Hepatocyte (in vitro differentiated cells): Measurements from ENCODE around the gene CCDC183. TPM values are rescaled to one million over a fixed set of nuclear protein-coding genes. Genes with fewer than 3 reads are reported as not detected.
"Not testable (repeated sequence)": the region's sequence is repeated elsewhere in the genome, so short reads cannot be mapped to it uniquely, and the experiment has no call there.

Source experiments
- DNase-seq: peaks from one replicate; pipeline ENCODE4 v3.0.0-alpha.2; 2016; ENCODE audit warnings: low spot score
- H2AFZ ChIP-seq: fragments of 200-600 bp; sonication (generic); 2 replicates; pipeline ENCODE4 v1.6.0; 2016; ENCODE audit warnings: antibody characterized with exemption, mild to moderate bottlenecking
- H3K27ac ChIP-seq: fragments of 200-600 bp; sonication (generic); 2 replicates; pipeline ENCODE4 v1.5.1; 2016; ENCODE audit warnings: mild to moderate bottlenecking
- H3K27me3 ChIP-seq: fragments of 200-600 bp; sonication (generic); 2 replicates; pipeline ENCODE4 v1.6.1; 2016
- H3K36me3 ChIP-seq: fragments of 200-600 bp; sonication (generic); replicated peaks from 2 replicates; pipeline ENCODE4 v1.5.1; 2016; ENCODE audit warnings: low read depth; ENCODE audit not compliant: insufficient read depth
- H3K4me1 ChIP-seq: fragments of 200-600 bp; sonication (generic); 2 replicates; pipeline ENCODE4 v1.5.1; 2016; ENCODE audit warnings: mild to moderate bottlenecking, moderate library complexity; ENCODE audit not compliant: insufficient read depth
- H3K4me2 ChIP-seq: fragments of 200-600 bp; sonication (generic); 2 replicates; pipeline ENCODE4 v1.6.0; 2016
- H3K4me3 ChIP-seq: fragments of 200-600 bp; sonication (generic); 2 replicates; pipeline ENCODE4 v1.5.1; 2016; ENCODE audit warnings: mild to moderate bottlenecking
- H3K79me2 ChIP-seq: fragments of 200-600 bp; sonication (generic); 2 replicates; pipeline ENCODE4 v1.6.0; 2017; ENCODE audit warnings: mild to moderate bottlenecking
- H3K9me2 ChIP-seq: fragments of 200-600 bp; sonication (generic); replicated peaks from 2 replicates; pipeline ENCODE4 v1.6.0; 2017; ENCODE audit warnings: mild to moderate bottlenecking; ENCODE audit not compliant: insufficient read depth
- H3K9me3 ChIP-seq: fragments of 200-600 bp; sonication (generic); 2 replicates; pipeline ENCODE4 v1.5.1; 2016; ENCODE audit warnings: low read depth, mild to moderate bottlenecking
- H4K20me1 ChIP-seq: fragments of 200-600 bp; sonication (generic); 2 replicates; pipeline ENCODE4 v1.6.0; 2016; ENCODE audit warnings: mild to moderate bottlenecking; ENCODE audit not compliant: insufficient read depth, poor library complexity, severe bottlenecking
- CTCF ChIP-seq: fragments of 200-600 bp; sonication (generic); IDR thresholded peaks from 2 replicates; pipeline ENCODE4 v1.5.1; 2016; ENCODE audit warnings: antibody characterized with exemption, mild to moderate bottlenecking; ENCODE audit not compliant: poor library complexity
- EZH2 ChIP-seq: fragments of 200-600 bp; sonication (generic); IDR thresholded peaks from 2 replicates; pipeline ENCODE4 v1.6.1; 2016; ENCODE audit warnings: antibody characterized with exemption, mild to moderate bottlenecking, borderline replicate concordance
- EZH2phosphoT487 ChIP-seq: fragments of 200-600 bp; sonication (generic); IDR thresholded peaks from one replicate; pipeline ENCODE4 v1.6.1; 2018; ENCODE audit warnings: antibody characterized with exemption, mild to moderate bottlenecking, low read depth, moderate library complexity; ENCODE audit not compliant: unreplicated experiment, severe bottlenecking
- WGBS: methylation state at CpG from one replicate; pipeline ENCODE4 v1.1.6; 2016; ENCODE audit warnings: low lambda C conversion rate; ENCODE audit errors: missing lambda C conversion rate; 5-methylcytosine and 5-hydroxymethylcytosine counted together
- polyA plus RNA-seq: library from polyadenylated mRNA; unstranded; fragments of >200 nt; fragmentation: Nextera tagmentation; extraction: Ambion mirVana; gene quantifications from 2 replicates; pipeline ENCODE4 v1.2.1, GENCODE V29; 2016
- total RNA-seq: library from RNA; depleted of rRNA; stranded (reverse); fragments of >200 nt; gene quantifications from 2 replicates; pipeline ENCODE4 v1.2.3, GENCODE V29; 2014

CCDC183 gene
- total and polyA plus RNA-seq, 2 experiments from 2014 or later: 17.7 to 32.1 TPM

GRCh38 chr9:136754626-136755301 lies 41.4 kb upstream of the CCDC183 start:
- H3K36me3 ChIP-seq: no peaks in the 10 kb centered on the region
- DNase-seq: no peak
- 92% methylated on average over 22 of the region's 24 CpGs for WGBS
- no peaks in the 10 kb centered on the region for H3K27me3 ChIP-seq
- H3K9me3 ChIP-seq: no peaks in the 10 kb centered on the region
- no peak overlapping the region for H2AFZ ChIP-seq
- H3K9me2 ChIP-seq: no peaks in the 10 kb centered on the region
- TF ChIP-seq EZH2: no peak
- TF ChIP-seq CTCF: no peak
- no peak overlapping the region for H3K4me2 ChIP-seq
- no peaks in the 10 kb centered on the region for H4K20me1 ChIP-seq
- H3K27ac ChIP-seq: no peak overlapping the region
- H3K79me2 ChIP-seq: no peaks in the 10 kb centered on the region
- H3K4me1 ChIP-seq: no peaks in the 10 kb centered on the region
- no peak overlapping the region for H3K4me3 ChIP-seq

- not testable (repeated sequence) for H3K79me2 ChIP-seq, H3K4me3 ChIP-seq, H3K36me3 ChIP-seq, H2AFZ ChIP-seq, H3K27me3 ChIP-seq, H3K27ac ChIP-seq, H3K4me1 ChIP-seq, H4K20me1 ChIP-seq, DNase-seq, H3K9me3 ChIP-seq, H3K4me2 ChIP-seq, H3K9me2 ChIP-seq
- WGBS: 97% methylated on average over 22 of the region's 22 CpGs
Measured at GRCh38 chr9:136755302-136756133, 40.6 kb upstream of the CCDC183 start.

- no peaks in the 10 kb centered on the region for H4K20me1 ChIP-seq
- 100% methylated on average over 4 of the region's 4 CpGs for WGBS
- H3K27me3 ChIP-seq: no peaks in the 10 kb centered on the region
- H3K9me3 ChIP-seq: no peaks in the 10 kb centered on the region
- no peaks in the 10 kb centered on the region for H3K4me1 ChIP-seq
- TF ChIP-seq EZH2phosphoT487 (no peak), CTCF (no peak), EZH2 (no peak)
- no peak overlapping the region for H3K4me2 ChIP-seq
- no peak overlapping the region for H3K4me3 ChIP-seq
- no peaks in the 10 kb centered on the region for H3K36me3 ChIP-seq
- H3K27ac ChIP-seq: no peak overlapping the region
- H2AFZ ChIP-seq: no peak overlapping the region
- no peaks in the 10 kb centered on the region for H3K9me2 ChIP-seq
- no peaks in the 10 kb centered on the region for H3K79me2 ChIP-seq
- no peak for DNase-seq
Measured at GRCh38 chr9:136756134-136756438, 40.1 kb upstream of the CCDC183 start.

- no peaks in the 10 kb centered on the region for H3K9me3 ChIP-seq
- H3K4me2 ChIP-seq: no peak overlapping the region
- H3K27ac ChIP-seq: no peak overlapping the region
- no peak overlapping the region for H3K4me3 ChIP-seq
- H3K36me3 ChIP-seq: no peaks in the 10 kb centered on the region
- H3K4me1 ChIP-seq: no peaks in the 10 kb centered on the region
- H3K79me2 ChIP-seq: no peaks in the 10 kb centered on the region
- no peak for DNase-seq
- 92% methylated on average over 18 of the region's 18 CpGs for WGBS
- TF ChIP-seq EZH2 (no peak), CTCF (no peak), EZH2phosphoT487 (no peak)
- no peak overlapping the region for H2AFZ ChIP-seq
- H3K27me3 ChIP-seq: no peaks in the 10 kb centered on the region
- no peaks in the 10 kb centered on the region for H4K20me1 ChIP-seq
- no peaks in the 10 kb centered on the region for H3K9me2 ChIP-seq
Measured at GRCh38 chr9:136756836-136757235, 39.3 kb upstream of the CCDC183 start.
